ENCODE measurements around the gene RAF1. TPM values are rescaled to one million over a fixed set of nuclear protein-coding genes. Genes with fewer than 3 reads are reported as not detected.

RAF1 gene
- total and polyA plus RNA-seq, 2 of the 13 experiments (the other 11 are each of a cell fraction or from before 2014, with no cell fraction given): 72.2 to 91.4 TPM

DNA sequence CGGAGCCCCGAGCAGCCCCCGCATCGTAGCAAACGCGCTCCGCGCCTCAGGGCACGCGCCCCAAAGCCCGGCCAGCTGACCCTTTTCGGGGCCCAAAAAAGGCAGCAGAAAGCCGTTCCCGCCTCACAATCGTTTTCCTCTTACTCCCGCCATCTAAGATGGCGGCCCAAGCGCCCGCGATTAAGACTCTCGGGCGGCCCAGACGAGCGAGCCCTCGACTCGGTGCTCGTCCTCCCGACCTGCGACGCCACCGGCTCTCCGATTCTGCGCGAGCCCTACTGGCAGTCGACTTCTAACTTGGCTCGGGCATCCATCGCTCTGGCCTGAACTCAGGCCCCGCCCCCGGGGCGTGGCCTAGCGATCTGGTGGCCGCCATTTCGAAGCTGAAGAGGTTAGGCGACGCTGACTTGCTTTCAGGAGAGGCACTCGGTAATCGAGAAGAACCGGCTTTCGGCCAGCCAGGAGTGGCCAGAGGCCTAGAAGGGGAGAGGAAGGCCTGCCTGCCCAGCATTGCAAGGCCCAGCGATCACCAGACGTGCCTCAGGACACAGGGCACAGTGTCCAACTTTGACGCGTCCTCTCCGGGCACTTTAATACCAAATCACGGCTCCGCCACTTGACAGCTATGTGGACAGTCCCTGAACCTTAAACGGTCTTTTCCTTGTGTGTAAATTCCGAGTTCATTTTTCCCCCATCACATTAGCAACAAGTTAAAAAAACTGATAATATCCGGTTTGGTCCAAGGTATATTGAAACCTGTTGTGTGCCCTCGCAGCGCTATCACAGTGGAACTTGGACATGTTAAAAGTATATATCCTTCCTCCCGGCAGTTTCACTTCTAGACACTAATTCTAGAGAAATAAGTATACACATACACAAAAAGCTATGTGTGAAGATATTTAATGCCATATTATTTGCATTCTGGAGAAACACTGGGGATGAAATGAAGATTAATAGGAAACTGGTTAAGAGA lies at the start of gene RAF1 (continued):
- TF ChIP-seq MAZ (IDR thresholded peaks at IDR 0.05; ENCODE audit: borderline replicate concordance, low read depth, low read length): peak; percentile 71; the same call in 1 of the 2 replicates
- TF ChIP-seq MAZ (CRISPR knock-in tag; IDR thresholded peaks at IDR 0.05; ENCODE audit: low read depth): peak; percentile 27; the same call in 1 of the 2 replicates
- TF ChIP-seq SRSF4 (IDR thresholded peaks at IDR 0.05; ENCODE audit: low read depth, low read length, poor library complexity, severe bottlenecking): no peak
- TF ChIP-seq POLR2AphosphoS5 (IDR thresholded peaks at IDR 0.05; ENCODE audit: low read depth, low read length): peak; percentile 98
- TF ChIP-seq, protein P1, sequence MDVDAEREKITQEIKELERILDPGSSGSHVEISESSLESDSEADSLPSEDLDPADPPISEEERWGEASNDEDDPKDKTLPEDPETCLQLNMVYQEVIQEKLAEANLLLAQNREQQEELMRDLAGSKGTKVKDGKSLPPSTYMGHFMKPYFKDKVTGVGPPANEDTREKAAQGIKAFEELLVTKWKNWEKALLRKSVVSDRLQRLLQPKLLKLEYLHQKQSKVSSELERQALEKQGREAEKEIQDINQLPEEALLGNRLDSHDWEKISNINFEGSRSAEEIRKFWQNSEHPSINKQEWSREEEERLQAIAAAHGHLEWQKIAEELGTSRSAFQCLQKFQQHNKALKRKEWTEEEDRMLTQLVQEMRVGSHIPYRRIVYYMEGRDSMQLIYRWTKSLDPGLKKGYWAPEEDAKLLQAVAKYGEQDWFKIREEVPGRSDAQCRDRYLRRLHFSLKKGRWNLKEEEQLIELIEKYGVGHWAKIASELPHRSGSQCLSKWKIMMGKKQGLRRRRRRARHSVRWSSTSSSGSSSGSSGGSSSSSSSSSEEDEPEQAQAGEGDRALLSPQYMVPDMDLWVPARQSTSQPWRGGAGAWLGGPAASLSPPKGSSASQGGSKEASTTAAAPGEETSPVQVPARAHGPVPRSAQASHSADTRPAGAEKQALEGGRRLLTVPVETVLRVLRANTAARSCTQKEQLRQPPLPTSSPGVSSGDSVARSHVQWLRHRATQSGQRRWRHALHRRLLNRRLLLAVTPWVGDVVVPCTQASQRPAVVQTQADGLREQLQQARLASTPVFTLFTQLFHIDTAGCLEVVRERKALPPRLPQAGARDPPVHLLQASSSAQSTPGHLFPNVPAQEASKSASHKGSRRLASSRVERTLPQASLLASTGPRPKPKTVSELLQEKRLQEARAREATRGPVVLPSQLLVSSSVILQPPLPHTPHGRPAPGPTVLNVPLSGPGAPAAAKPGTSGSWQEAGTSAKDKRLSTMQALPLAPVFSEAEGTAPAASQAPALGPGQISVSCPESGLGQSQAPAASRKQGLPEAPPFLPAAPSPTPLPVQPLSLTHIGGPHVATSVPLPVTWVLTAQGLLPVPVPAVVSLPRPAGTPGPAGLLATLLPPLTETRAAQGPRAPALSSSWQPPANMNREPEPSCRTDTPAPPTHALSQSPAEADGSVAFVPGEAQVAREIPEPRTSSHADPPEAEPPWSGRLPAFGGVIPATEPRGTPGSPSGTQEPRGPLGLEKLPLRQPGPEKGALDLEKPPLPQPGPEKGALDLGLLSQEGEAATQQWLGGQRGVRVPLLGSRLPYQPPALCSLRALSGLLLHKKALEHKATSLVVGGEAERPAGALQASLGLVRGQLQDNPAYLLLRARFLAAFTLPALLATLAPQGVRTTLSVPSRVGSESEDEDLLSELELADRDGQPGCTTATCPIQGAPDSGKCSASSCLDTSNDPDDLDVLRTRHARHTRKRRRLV (CRISPR knock-in tag; IDR thresholded peaks at IDR 0.05): peak; percentile 23; the same call in 1 of the 2 replicates
- TF ChIP-seq FOXJ3 (CRISPR knock-in tag; IDR thresholded peaks at IDR 0.05; ENCODE audit: borderline replicate concordance): no peak; the same call in 1 of the 2 replicates
- TF ChIP-seq CCAR2 (optimal IDR thresholded peaks at IDR 0.05; ENCODE audit: low read depth, low read length): no peak
- TF ChIP-seq, protein P2, sequence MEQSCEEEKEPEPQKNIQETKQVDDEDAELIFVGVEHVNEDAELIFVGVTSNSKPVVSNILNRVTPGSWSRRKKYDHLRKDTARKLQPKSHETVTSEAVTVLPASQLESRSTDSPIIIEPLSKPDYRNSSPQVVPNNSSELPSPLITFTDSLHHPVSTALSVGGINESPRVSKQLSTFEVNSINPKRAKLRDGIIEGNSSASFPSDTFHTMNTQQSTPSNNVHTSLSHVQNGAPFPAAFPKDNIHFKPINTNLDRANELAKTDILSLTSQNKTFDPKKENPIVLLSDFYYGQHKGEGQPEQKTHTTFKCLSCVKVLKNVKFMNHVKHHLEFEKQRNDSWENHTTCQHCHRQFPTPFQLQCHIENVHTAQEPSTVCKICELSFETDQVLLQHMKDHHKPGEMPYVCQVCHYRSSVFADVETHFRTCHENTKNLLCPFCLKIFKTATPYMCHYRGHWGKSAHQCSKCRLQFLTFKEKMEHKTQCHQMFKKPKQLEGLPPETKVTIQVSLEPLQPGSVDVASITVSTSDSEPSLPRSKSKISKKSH (CRISPR knock-in tag; IDR thresholded peaks at IDR 0.05; ENCODE audit: borderline replicate concordance): 0 out of 2 replicates have a peak, but pooled peaks have one; percentile 50
- TF ChIP-seq KAT8 (CRISPR knock-in tag; IDR thresholded peaks at IDR 0.05): peak; percentile 97
- TF ChIP-seq, protein P3, sequence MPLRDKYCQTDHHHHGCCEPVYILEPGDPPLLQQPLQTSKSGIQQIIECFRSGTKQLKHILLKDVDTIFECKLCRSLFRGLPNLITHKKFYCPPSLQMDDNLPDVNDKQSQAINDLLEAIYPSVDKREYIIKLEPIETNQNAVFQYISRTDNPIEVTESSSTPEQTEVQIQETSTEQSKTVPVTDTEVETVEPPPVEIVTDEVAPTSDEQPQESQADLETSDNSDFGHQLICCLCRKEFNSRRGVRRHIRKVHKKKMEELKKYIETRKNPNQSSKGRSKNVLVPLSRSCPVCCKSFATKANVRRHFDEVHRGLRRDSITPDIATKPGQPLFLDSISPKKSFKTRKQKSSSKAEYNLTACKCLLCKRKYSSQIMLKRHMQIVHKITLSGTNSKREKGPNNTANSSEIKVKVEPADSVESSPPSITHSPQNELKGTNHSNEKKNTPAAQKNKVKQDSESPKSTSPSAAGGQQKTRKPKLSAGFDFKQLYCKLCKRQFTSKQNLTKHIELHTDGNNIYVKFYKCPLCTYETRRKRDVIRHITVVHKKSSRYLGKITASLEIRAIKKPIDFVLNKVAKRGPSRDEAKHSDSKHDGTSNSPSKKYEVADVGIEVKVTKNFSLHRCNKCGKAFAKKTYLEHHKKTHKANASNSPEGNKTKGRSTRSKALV (CRISPR knock-in tag; IDR thresholded peaks at IDR 0.05): peak; percentile 52; the same call in 1 of the 2 replicates
- TF ChIP-seq ZNF550 (CRISPR knock-in tag; IDR thresholded peaks at IDR 0.05; ENCODE audit: borderline replicate concordance): no peak
- TF ChIP-seq ZMYM3 (CRISPR knock-in tag; IDR thresholded peaks at IDR 0.05): peak; percentile 69
- TF ChIP-seq NPAS2 (CRISPR knock-in tag; IDR thresholded peaks at IDR 0.05; ENCODE audit: borderline replicate concordance): no peak
- TF ChIP-seq, protein P4, sequence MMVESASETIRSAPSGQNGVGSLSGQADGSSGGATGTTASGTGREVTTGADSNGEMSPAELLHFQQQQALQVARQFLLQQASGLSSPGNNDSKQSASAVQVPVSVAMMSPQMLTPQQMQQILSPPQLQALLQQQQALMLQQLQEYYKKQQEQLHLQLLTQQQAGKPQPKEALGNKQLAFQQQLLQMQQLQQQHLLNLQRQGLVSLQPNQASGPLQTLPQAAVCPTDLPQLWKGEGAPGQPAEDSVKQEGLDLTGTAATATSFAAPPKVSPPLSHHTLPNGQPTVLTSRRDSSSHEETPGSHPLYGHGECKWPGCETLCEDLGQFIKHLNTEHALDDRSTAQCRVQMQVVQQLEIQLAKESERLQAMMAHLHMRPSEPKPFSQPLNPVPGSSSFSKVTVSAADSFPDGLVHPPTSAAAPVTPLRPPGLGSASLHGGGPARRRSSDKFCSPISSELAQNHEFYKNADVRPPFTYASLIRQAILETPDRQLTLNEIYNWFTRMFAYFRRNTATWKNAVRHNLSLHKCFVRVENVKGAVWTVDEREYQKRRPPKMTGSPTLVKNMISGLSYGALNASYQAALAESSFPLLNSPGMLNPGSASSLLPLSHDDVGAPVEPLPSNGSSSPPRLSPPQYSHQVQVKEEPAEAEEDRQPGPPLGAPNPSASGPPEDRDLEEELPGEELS (CRISPR knock-in tag; IDR thresholded peaks at IDR 0.05): peak; percentile 53; the same call in 1 of the 2 replicates
- peak; percentile 78; the same call in 1 of the 2 replicates for TF ChIP-seq CBX5 (CRISPR knock-in tag; IDR thresholded peaks at IDR 0.05; ENCODE audit: borderline replicate concordance)
- TF ChIP-seq ZNF335 (CRISPR knock-in tag; IDR thresholded peaks at IDR 0.05): peak; percentile 74; the same call in 1 of the 2 replicates
- TF ChIP-seq TAF1 (CRISPR knock-in tag; IDR thresholded peaks at IDR 0.05): peak; percentile 86
